ENCODE measurements around the gene PLCH2.

GRCh38 chr1:2452932-2453315, 23.2 kb upstream of the PLCH2 start:
- TF ChIP-seq CTCF (IDR thresholded peaks at IDR 0.05; ENCODE audit: poor library complexity, severe bottlenecking), result no peak
- TF ChIP-seq POLR2AphosphoS5 (IDR thresholded peaks at IDR 0.05), result no peak
